ENCODE measurements around the gene PBX3.

PBX3 gene

DNA sequence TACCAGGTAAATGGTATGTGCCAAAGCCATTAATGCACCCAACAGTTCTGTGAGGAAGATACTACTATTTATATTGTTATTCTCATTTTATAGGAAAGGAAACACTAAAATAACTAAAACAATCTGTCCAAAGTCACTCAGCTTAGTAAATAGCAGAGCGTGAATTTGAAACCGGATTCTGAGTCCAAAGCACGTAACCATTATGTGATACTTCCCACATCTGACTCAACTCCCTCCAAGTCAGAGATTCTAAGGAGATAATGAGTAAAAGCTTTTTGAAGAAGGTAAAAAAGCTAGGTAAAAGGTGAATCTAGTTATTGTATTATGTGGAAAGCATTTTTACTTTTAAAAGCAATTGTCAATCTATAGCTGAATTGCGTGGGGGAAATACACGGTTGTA, 208.9 kb downstream of the PBX3 start:
- no peak overlapping the region for H3K4me3 ChIP-seq (ENCODE audit: low read depth, low read length)
- no peaks in the 10 kb centered on the region for H3K79me2 ChIP-seq
- H3K4me2 ChIP-seq (ENCODE audit: low read length): peak overlapping the region; percentile 18
- no peak overlapping the region for H3K9ac ChIP-seq
- no peaks in the 10 kb centered on the region for H3K9me3 ChIP-seq (ENCODE audit: control insufficient read depth, low read length)
- peak overlapping the region; percentile 26 for H3K27ac ChIP-seq
- no peaks in the 10 kb centered on the region for H3K27me3 ChIP-seq (ENCODE audit: control insufficient read depth, insufficient read depth, low read length)
- TF ChIP-seq CTCF (IDR thresholded peaks at IDR 0.05): no peak
- H3K4me1 ChIP-seq: peaks cover 11% of the 10 kb centered on the region
- H2AFZ ChIP-seq: no peak overlapping the region
- no peaks in the 10 kb centered on the region for H3K36me3 ChIP-seq (ENCODE audit: control insufficient read depth, insufficient read depth, low read length)

- no peaks in the 10 kb centered on the region for H3K79me2 ChIP-seq
- TF ChIP-seq CTCF (IDR thresholded peaks at IDR 0.05): no peak
These were observed 212.1 kb downstream of the PBX3 start for GRCh38 chr9:125959315-125959714.

GRCh38 chr9:125959951-125960619, 212.9 kb downstream of the PBX3 start:
- H3K4me2 ChIP-seq (ENCODE audit: low read length): no peak overlapping the region
- H2AFZ ChIP-seq: no peak overlapping the region
- H3K4me3 ChIP-seq (ENCODE audit: low read depth, low read length): no peak overlapping the region
- no peaks in the 10 kb centered on the region for H3K79me2 ChIP-seq
- no peaks in the 10 kb centered on the region for H3K9me3 ChIP-seq (ENCODE audit: control insufficient read depth, low read length)
- no peaks in the 10 kb centered on the region for H3K27me3 ChIP-seq (ENCODE audit: control insufficient read depth, insufficient read depth, low read length)
- H3K27ac ChIP-seq: no peak overlapping the region
- no peak overlapping the region for H3K9ac ChIP-seq
- TF ChIP-seq CTCF (IDR thresholded peaks at IDR 0.05): no peak
- peaks cover 25% of the 10 kb centered on the region for H3K4me1 ChIP-seq
- H3K36me3 ChIP-seq (ENCODE audit: control insufficient read depth, insufficient read depth, low read length): no peaks in the 10 kb centered on the region

More at GRCh38 chr9:125959315-125959714, 212.1 kb downstream of the PBX3 start:
- H3K27ac ChIP-seq: no peak overlapping the region
- no peaks in the 10 kb centered on the region for H3K36me3 ChIP-seq (ENCODE audit: control insufficient read depth, insufficient read depth, low read length)
- H3K27me3 ChIP-seq (ENCODE audit: control insufficient read depth, insufficient read depth, low read length): no peaks in the 10 kb centered on the region
- no peak overlapping the region for H3K9ac ChIP-seq
- H3K4me2 ChIP-seq (ENCODE audit: low read length): no peak overlapping the region
- peaks cover 22% of the 10 kb centered on the region for H3K4me1 ChIP-seq
- H3K9me3 ChIP-seq (ENCODE audit: control insufficient read depth, low read length): no peaks in the 10 kb centered on the region
- H2AFZ ChIP-seq: no peak overlapping the region
- no peak overlapping the region for H3K4me3 ChIP-seq (ENCODE audit: low read depth, low read length)

GRCh38 chr9:125960626-125961025, 213.5 kb downstream of the PBX3 start:
- Histone ChIP-seq H3K27ac (no peak overlapping the region), H3K4me3 (ENCODE audit: low read depth, low read length) (no peak overlapping the region), H3K9me3 (ENCODE audit: control insufficient read depth, low read length) (no peaks in the 10 kb centered on the region), H3K4me1 (peaks cover 23% of the 10 kb centered on the region), H3K4me2 (ENCODE audit: low read length) (no peak overlapping the region), H3K79me2 (no peaks in the 10 kb centered on the region), H2AFZ (no peak overlapping the region), H3K36me3 (ENCODE audit: control insufficient read depth, insufficient read depth, low read length) (no peaks in the 10 kb centered on the region), H3K27me3 (ENCODE audit: control insufficient read depth, insufficient read depth, low read length) (no peaks in the 10 kb centered on the region), H3K9ac (no peak overlapping the region)
- TF ChIP-seq CTCF (IDR thresholded peaks at IDR 0.05): no peak

DNA sequence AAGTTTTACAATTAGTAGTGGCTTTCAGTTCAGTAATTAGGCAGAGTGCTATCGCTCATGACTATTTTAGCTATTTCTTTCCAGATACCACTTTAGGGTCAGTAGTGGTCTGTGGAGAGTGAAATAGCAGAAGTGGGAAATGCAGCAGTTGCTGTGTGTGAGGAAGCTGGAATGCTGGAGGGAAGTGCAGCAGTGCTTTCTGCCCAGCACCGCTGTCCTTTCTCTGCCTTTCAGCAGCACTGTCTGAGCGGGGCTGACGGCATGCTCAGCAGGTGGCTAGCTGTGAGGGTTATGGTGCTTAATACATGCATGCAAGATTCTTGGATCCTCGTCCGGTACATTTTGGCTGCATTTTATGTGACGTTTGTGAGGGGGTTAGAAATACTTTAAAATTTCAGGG, 213.9 kb downstream of the PBX3 start:
- Histone ChIP-seq H3K4me3 (ENCODE audit: low read depth, low read length) (no peak overlapping the region), H3K9ac (no peak overlapping the region)
- no peak for TF ChIP-seq CTCF (IDR thresholded peaks at IDR 0.05)

More for the DNA sequence above, 213.9 kb downstream of the PBX3 start:
- Histone ChIP-seq H2AFZ (no peak overlapping the region), H3K9me3 (ENCODE audit: control insufficient read depth, low read length) (no peaks in the 10 kb centered on the region), H3K36me3 (ENCODE audit: control insufficient read depth, insufficient read depth, low read length) (no peaks in the 10 kb centered on the region), H3K79me2 (no peaks in the 10 kb centered on the region), H3K27me3 (ENCODE audit: control insufficient read depth, insufficient read depth, low read length) (no peaks in the 10 kb centered on the region), H3K4me2 (ENCODE audit: low read length) (no peak overlapping the region), H3K4me1 (peaks cover 23% of the 10 kb centered on the region), H3K27ac (no peak overlapping the region)

All from parathyroid adenoma (tissue), 2 donors.